ENCODE data around the gene MLLT1.

DNA sequence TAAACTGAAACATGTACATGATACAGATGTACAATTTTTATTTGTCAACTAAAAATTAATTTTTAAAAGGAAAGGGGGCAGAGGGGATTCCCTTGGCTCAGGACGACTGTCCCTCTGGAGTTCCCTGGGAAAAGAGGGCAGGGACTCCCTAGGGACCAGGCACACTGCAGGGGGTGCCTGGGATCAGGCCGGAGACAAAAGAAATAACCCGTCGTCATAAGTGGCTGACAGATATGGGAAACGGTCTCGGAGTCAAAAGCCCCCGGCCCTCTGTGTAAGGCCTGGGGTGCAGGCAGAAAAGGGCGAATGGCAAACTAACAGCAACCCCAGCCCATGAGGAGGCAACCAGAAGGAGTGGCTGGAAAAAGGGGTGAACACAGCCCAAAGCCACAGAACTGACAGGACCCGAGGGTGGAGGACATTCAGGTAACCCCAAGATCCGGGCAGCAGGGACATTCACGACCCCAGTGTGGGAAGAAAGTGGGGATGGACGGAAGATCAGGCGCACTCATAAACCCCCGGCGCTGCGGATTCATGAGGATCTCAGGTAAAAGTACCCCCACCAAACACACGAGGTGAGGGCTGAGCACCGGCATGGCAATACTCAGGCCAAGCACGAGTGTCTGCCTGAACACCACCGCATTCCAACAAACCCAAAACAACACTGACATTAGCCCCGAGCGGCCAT lies 6.7 kb downstream of the MLLT1 start:
- TF ChIP-seq, protein P1, sequence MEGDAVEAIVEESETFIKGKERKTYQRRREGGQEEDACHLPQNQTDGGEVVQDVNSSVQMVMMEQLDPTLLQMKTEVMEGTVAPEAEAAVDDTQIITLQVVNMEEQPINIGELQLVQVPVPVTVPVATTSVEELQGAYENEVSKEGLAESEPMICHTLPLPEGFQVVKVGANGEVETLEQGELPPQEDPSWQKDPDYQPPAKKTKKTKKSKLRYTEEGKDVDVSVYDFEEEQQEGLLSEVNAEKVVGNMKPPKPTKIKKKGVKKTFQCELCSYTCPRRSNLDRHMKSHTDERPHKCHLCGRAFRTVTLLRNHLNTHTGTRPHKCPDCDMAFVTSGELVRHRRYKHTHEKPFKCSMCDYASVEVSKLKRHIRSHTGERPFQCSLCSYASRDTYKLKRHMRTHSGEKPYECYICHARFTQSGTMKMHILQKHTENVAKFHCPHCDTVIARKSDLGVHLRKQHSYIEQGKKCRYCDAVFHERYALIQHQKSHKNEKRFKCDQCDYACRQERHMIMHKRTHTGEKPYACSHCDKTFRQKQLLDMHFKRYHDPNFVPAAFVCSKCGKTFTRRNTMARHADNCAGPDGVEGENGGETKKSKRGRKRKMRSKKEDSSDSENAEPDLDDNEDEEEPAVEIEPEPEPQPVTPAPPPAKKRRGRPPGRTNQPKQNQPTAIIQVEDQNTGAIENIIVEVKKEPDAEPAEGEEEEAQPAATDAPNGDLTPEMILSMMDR (IDR thresholded peaks at IDR 0.05): no peak
- no peak for TF ChIP-seq EZH2 (IDR thresholded peaks at IDR 0.05; ENCODE audit: borderline replicate concordance, insufficient read depth, low read depth, low read length, poor library complexity, severe bottlenecking)

Measured in B cell (primary cell).